Measurements from ENCODE around the gene PIP4K2A.

DNA sequence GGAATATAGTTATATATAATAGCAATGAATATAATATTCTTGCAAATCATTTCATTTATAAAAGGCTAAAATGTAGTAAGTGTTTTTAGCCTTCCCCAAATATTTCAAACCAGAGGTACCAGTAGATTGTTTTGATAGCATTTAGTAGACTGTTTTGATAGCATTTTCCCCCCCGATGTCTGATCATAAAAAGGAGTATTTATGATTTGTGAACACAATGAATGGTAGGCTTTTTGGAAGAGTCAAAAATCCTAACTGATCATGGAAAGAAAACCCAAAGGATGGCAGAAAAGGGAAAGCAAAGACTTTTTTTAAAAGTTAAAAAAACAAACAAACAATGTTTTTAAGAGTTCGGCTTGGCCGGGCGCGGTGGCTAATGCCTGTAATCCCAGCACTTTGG is 152.5 kb downstream of the PIP4K2A start:
- TF ChIP-seq POLR2AphosphoS5 (IDR thresholded peaks at IDR 0.05; ENCODE audit: borderline replicate concordance, low read depth, low read length) (no peak), FOXP2 (optimal IDR thresholded peaks at IDR 0.05; ENCODE audit: control extremely low read depth, extremely low read length, insufficient read depth) (no peak), EZH2 (IDR thresholded peaks at IDR 0.05) (no peak)

Measured in SK-N-MC (cell line).